Choroid plexus epithelial cell (primary cell): ENCODE measurements around the gene IFNL1.
"Not testable (repeated sequence)": the region's sequence is repeated elsewhere in the genome, so short reads cannot be mapped to it uniquely, and the experiment has no call there.

Source experiments
- DNase-seq: peaks from one replicate; pipeline ENCODE4 v3.0.0-alpha.2; 2010; ENCODE audit warnings: low read depth
- H3K4me3 ChIP-seq: 2 replicates; pipeline ENCODE4 v1.5.1; 2011; ENCODE audit warnings: low read depth, mild to moderate bottlenecking, control low read depth, low read length, moderate library complexity
- TF ChIP-seq, protein P1 (sequence below): conservative IDR thresholded peaks from 2 replicates; pipeline ENCODE4 v1.5.1; 2011; ENCODE audit warnings: low read depth, mild to moderate bottlenecking, control low read depth, inconsistent platforms, low read length, moderate library complexity

IFNL1 gene

DNA sequence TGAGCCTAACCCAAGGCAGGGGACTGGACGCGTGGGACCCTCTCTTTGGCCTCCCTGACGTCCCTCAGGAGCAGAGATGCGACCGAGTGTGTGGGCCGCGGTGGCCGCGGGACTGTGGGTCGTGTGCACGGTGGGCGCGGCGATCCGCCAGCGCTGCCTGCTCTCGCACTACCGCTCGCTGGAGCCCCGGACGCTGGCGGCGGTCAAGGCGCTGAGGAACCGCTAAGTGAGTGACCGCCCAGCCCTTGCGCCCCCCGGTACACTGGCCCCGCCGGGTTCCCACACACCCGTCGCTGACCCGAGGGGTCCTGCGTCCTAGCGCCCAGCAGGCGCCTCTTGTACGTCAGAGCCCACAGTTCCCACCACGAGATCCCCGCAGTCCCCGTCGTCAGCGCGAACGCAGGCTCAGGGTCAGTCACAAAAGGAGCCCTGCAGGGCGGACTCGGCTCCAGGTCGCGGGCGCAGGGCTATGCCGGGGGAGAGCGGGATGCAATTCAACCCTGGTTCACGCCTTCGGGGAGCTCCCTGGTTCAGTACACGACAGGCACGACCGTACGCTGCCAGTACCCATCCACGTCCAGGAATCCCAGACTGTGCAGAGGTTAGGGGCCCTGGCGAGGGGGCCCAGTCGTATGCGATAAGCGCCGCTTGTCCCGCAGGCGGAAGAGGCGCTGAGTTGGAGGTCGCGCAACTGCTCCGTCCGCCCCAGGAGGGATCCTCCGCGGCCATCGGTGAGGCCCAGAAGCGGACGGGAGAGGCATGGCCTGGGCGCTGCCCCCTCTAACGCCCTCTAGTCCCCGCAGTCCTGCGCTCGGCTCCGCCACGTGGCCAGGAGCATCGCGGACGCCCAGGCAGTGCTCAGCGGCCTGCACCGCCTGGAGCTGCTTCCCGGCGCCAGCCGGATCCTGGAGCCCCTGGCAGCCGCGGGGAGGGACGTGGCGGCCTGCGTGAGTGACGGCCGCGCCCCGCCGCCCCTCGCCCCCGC lies 31.6 kb upstream of the IFNL1 start:
- no peak for DNase-seq
- H3K4me3 ChIP-seq, result no peak overlapping the region
- TF ChIP-seq, protein P1, sequence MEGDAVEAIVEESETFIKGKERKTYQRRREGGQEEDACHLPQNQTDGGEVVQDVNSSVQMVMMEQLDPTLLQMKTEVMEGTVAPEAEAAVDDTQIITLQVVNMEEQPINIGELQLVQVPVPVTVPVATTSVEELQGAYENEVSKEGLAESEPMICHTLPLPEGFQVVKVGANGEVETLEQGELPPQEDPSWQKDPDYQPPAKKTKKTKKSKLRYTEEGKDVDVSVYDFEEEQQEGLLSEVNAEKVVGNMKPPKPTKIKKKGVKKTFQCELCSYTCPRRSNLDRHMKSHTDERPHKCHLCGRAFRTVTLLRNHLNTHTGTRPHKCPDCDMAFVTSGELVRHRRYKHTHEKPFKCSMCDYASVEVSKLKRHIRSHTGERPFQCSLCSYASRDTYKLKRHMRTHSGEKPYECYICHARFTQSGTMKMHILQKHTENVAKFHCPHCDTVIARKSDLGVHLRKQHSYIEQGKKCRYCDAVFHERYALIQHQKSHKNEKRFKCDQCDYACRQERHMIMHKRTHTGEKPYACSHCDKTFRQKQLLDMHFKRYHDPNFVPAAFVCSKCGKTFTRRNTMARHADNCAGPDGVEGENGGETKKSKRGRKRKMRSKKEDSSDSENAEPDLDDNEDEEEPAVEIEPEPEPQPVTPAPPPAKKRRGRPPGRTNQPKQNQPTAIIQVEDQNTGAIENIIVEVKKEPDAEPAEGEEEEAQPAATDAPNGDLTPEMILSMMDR, result no peak

DNA sequence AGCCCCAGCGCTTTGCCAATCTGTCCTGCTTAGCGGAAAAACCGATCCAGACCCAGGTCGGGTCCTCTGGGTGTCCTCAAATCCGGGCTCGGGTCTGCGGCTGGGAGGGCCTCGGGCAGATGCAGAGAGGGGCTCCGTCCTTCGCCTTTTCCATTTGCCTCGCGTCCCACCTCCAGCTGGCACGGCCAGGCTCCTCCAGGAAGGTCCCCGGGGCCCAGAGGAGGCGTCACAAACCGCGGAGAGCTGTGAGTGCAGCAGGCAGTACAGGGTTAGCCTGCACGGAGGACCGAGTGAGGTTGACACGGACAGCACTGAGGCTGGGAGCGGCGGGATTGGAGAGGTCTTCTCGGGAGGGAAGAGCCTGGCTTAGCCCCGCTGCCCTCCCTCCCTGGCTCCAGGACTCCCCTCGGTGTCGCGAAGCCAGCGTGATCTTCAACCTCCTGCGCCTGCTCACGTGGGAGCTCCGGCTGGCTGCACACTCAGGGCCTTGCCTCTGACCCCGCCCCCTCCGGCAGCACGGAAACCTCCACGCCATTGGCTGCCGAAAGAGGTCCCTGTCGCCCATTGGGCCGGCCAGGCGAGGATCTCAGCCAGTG lies 30.8 kb upstream of the IFNL1 start:
- DNase-seq, result no peak
- TF ChIP-seq, protein P1, result no peak
- H3K4me3 ChIP-seq, result no peak overlapping the region

DNA sequence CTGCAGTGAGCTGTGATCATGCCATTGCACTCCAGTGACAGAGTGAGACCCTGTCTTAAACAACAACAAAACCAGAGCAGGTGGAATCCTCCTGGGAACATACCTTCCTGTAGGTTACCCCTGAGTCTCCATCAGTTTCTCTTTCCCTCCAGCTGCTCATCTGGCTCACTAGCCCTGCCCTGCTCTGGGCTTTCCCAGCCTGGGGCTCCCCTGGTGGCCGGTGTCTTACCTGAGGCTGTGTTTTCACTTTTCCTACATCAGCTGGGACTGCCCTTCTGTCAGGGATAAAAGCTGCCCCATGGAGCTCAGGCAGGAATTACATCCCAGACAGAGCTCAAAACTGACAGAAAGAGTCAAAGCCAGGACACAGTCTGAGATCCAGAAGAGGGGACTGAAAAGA lies 28.1 kb upstream of the IFNL1 start, which contains the start of gene IFNL2:
IFNL2 (plus strand) TSS at position 312 of the 400 bp plus-strand sequence. CDS start 173 bp downstream, outside the sequence.
- not testable (repeated sequence) for DNase-seq, H3K4me3 ChIP-seq

DNA sequence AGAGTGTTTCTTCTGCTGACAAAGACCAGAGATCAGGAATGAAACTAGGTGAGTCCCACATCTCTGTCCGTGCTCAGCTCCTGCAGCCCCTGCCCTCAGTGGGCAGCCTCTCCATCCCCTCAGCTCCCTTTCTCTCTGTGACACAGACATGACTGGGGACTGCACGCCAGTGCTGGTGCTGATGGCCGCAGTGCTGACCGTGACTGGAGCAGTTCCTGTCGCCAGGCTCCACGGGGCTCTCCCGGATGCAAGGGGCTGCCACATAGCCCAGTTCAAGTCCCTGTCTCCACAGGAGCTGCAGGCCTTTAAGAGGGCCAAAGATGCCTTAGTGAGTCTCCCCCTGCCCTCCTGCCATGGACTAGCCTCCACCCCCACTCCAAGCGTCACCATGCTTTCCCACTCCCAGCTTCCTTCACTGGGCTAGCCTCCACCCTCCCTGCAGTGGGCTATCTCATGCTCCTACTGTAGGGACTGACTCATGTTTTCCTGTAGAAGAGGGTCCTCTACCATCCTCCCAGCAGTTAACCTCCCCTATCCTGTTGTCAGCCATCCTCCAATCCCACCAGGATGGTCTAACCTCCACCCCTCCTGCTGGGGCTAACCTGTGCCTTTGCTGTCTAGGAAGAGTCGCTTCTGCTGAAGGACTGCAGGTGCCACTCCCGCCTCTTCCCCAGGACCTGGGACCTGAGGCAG lies 27.5 kb upstream of the IFNL1 start:
- not testable (repeated sequence) for DNase-seq

DNA sequence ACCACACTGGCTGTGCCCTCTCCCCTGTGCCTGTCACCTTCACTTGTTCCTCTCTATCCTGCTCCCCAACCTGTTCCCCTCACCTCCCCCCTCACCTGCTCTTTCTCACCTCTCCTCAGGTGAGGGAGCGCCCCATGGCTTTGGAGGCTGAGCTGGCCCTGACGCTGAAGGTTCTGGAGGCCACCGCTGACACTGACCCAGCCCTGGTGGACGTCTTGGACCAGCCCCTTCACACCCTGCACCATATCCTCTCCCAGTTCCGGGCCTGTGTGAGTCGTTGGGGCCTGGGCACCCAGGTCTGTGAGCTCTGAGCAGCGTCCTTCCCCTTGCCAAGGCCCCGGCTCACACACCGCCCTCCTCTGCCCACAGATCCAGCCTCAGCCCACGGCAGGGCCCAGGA lies 26.8 kb upstream of the IFNL1 start:
- not testable (repeated sequence) for H3K4me3 ChIP-seq, DNase-seq

More for the DNA sequence above, 27.5 kb upstream of the IFNL1 start:
- not testable (repeated sequence) for H3K4me3 ChIP-seq

DNA sequence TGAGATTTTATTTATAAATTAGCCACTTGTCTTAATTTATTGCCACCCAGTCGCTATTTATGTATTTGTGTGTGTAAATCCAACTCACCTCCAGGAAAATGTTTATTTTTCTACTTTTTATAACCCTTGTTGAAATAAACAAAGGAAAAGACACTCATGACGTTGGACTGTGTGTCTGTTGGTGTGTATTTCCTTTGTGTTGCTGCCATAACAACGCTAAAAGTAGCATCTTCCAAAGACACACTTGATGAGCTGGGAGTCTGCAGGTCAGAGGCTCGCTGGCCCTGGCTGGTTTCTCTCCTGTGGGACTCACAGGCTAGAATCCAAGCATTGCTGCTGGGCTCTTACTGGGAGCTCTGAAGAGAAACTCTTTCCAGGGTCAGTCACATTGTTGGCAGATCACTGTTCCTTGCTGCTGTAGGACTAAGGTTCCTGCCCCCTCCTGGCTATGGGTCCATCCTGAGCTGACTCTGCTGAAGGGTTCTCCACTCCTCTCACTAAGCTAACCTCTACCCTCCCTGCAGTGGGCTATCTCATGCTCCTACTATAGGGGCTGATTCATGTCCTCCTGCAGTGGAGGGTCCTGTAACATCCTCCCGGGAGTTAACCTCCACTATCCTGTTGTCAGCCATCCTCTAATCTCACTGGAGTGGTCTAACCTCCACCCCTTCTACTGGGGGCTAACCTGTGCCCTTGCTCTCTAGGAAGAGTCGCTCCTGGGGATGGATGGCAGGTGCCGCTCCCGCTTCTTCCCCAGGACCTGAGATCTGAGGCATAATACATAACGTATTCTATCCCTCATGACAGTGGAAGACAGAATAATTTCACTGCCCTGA lies 26.0 kb upstream of the IFNL1 start:
- peak; percentile 28 for DNase-seq
- H3K4me3 ChIP-seq, result no peak overlapping the region
- TF ChIP-seq, protein P1, result no peak

DNA sequence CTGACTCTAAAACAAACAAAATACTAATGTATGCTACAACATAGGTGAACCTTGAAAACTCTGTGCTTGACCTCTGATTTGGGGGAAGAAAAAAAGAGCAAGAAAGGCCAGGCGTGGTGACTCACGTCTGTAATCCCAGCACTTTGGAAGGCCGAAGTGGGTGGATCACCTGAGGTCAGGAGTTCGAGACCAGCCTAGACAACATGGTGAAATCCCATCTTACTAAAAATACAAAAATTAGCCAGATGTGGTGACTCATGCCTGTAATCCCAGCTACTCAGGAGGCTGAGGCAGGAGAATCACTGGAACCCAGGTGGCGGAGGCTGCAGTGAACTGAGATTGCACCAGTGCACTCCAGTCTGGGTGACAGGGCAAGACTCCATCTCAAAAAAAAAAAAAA lies 22.3 kb upstream of the IFNL1 start:
- H3K4me3 ChIP-seq, DNase-seq: not testable (repeated sequence)

DNA sequence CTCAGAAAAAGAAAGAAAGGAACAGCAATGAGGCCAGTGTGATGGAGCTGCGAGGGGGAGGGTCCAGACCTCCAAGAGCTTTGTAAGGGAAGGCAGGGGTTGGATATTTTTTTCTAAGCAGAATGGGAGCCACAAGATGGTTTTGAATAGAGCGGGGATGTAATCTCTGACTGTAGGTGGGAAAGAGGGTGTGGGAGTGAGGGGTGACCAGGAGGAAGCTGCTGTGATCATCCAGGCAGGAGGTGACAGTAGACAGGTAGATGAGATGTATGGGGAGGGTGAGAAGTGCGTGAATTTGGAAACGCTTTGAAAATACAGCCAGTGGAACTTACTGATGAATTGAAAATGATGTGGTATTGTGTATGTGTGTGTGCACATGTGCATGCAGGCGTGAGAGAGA lies 20.6 kb upstream of the IFNL1 start:
- no peak overlapping the region for H3K4me3 ChIP-seq
- TF ChIP-seq, protein P1, result no peak
- DNase-seq, result no peak
